Panc1 (cell line): ENCODE results near the gene MAP3K7. TPM values are rescaled to one million over a fixed set of nuclear protein-coding genes. Genes with fewer than 3 reads are reported as not detected.
"Not testable (repeated sequence)": the region's sequence is repeated elsewhere in the genome, so short reads cannot be mapped to it uniquely, and the experiment has no call there.

Source experiments
- ATAC-seq: fragments of 200-7000 bp; cut with Tn5 transposase; 2 replicates; pipeline ENCODE4 v1.9.1; 2020; ENCODE audit warnings: mild to moderate bottlenecking, moderate library complexity
- BruUV-seq: library from RNA; stranded (reverse); fragments of 400-500 nt; replicated peaks from 2 replicates; lab custom pipeline; 2021; lab: Mats Ljungman, UMichigan
- CTCF ChIA-PET: fragments of 300-600 bp; sonication (Branson Sonifier 250); formaldehyde crosslinking; loops from one replicate; lab custom pipeline; 2022; ENCODE audit warnings: antibody characterized with exemption; lab: Charles Lee
- POLR2A ChIA-PET: fragments of 300-600 bp; sonication (Branson Sonifier 250); formaldehyde crosslinking; loops from one replicate; lab custom pipeline; 2022; ENCODE audit warnings: antibody characterized with exemption; lab: Charles Lee
- DNase-seq: peaks from one replicate; pipeline ENCODE4 v3.0.0-alpha.2; 2010; ENCODE audit warnings: low read depth, low spot score
- H3K27ac ChIP-seq: 2 replicates; pipeline ENCODE4 v1.5.1; 2011; ENCODE audit warnings: mild to moderate bottlenecking, low read length, inconsistent platforms
- H3K27me3 ChIP-seq: fragments of 200-500 bp; sonication (Bioruptor generic); 2 replicates; pipeline ENCODE4 v1.6.0; 2014; ENCODE audit warnings: low read length, inconsistent platforms; ENCODE audit not compliant: control insufficient read depth, insufficient read depth
- H3K36me3 ChIP-seq: fragments of 200-500 bp; sonication (Bioruptor generic); 2 replicates; pipeline ENCODE4 v1.5.1; 2014; ENCODE audit warnings: inconsistent platforms, mild to moderate bottlenecking, low read length, moderate library complexity; ENCODE audit not compliant: control insufficient read depth, insufficient read depth
- H3K4me1 ChIP-seq: 2 replicates; pipeline ENCODE4 v1.5.1; 2011; ENCODE audit warnings: inconsistent platforms, mild to moderate bottlenecking, low read length, moderate library complexity; ENCODE audit not compliant: control insufficient read depth, insufficient read depth
- H3K4me3 ChIP-seq, 2 experiments: 2 replicates each; pipeline ENCODE4 v1.5.1; 2011 to 2012; ENCODE audit warnings: low read depth in 2 of 2, low read length in 2 of 2, mild to moderate bottlenecking in 2 of 2, inconsistent platforms in 1 of 2, moderate library complexity in 1 of 2
- H3K9me3 ChIP-seq: fragments of 200-500 bp; sonication (Bioruptor generic); 2 replicates; pipeline ENCODE4 v1.5.1; 2014; ENCODE audit warnings: low read depth, mild to moderate bottlenecking, inconsistent platforms, low read length, moderate library complexity; ENCODE audit not compliant: control insufficient read depth, insufficient read depth
- POLR2AphosphoS5 ChIP-seq: IDR thresholded peaks from 2 replicates; pipeline ENCODE4 v1.6.1; 2012; ENCODE audit warnings: mild to moderate bottlenecking, low read depth, low read length, moderate library complexity
- SIN3A ChIP-seq: IDR thresholded peaks from 2 replicates; pipeline ENCODE4 v1.6.1; 2012; ENCODE audit warnings: low read depth, mild to moderate bottlenecking, low read length, moderate library complexity, borderline replicate concordance; ENCODE audit not compliant: insufficient read depth
- TCF7L2 ChIP-seq: IDR thresholded peaks from 2 replicates; pipeline ENCODE4 v1.6.1; 2011; ENCODE audit warnings: mild to moderate bottlenecking, low read depth, low read length, inconsistent platforms
- in situ Hi-C: cut with HindIII; loops from 2 replicates; pipeline ENCODE4 v1.10.0; 2016; ENCODE audit warnings: low sequenced_read_pairs, low pct_unique_long_range_greater_than_20kb
- intact Hi-C: fragments of 100-400 bp; cut with micrococcal nuclease; formaldehyde crosslinking; loops from one replicate; pipeline ENCODE4 v1.10.0; 2022; ENCODE audit not compliant: unreplicated experiment
- total RNA-seq: library from RNA; stranded (reverse); gene quantifications from one replicate; pipeline ENCODE4 v1.2.1, GENCODE V29; 2021; ENCODE audit not compliant: unreplicated experiment
- TF ChIP-seq, protein P1 (sequence below), 2 experiments: IDR thresholded peaks; 2 replicates each; pipeline ENCODE4 v1.6.1; 2011 to 2012; ENCODE audit warnings: low read depth in 2 of 2, control low read depth in 1 of 2, low read length in 1 of 2, mild to moderate bottlenecking in 1 of 2, moderate library complexity in 1 of 2; ENCODE audit not compliant: insufficient read depth in 1 of 2
- TF ChIP-seq, protein P2 (sequence below): fragments of 450-650 bp; IDR thresholded peaks from 2 replicates; pipeline ENCODE4 v1.5.1; 2017; ENCODE audit warnings: mild to moderate bottlenecking

The MAP3K7 gene
- total RNA-seq, 1 experiment from 2014 or later: 33.1 TPM

DNA sequence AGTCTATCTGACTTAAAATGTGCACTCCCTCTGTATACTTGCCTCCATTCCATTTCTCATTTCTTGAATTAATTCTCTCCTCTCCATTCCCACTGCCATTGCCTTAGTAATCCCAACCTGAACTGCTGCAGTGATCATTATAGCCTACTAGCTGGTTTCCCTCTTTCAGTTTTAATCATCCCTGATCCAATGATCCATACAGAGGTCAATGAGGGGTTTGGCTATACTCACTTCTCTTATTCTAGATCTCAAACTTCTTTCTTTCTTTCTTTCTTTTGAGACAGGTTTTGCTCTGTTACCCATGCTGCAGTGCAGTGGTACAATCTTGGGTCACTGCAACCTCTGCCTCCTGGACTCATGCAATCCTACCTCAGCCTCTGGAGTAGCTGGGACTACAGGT lies 17.6 kb downstream of the MAP3K7 start:
- H3K9me3 ChIP-seq: no peaks in the 10 kb centered on the region
- intact Hi-C loops (no loop called here), in situ Hi-C loops (no loop called here)
- no peak overlapping the region for H3K4me3 ChIP-seq
- ChIA-PET POLR2A (no interaction called here), CTCF (no interaction called here)
- no peak for TF ChIP-seq SIN3A
- TF ChIP-seq, protein P1, sequence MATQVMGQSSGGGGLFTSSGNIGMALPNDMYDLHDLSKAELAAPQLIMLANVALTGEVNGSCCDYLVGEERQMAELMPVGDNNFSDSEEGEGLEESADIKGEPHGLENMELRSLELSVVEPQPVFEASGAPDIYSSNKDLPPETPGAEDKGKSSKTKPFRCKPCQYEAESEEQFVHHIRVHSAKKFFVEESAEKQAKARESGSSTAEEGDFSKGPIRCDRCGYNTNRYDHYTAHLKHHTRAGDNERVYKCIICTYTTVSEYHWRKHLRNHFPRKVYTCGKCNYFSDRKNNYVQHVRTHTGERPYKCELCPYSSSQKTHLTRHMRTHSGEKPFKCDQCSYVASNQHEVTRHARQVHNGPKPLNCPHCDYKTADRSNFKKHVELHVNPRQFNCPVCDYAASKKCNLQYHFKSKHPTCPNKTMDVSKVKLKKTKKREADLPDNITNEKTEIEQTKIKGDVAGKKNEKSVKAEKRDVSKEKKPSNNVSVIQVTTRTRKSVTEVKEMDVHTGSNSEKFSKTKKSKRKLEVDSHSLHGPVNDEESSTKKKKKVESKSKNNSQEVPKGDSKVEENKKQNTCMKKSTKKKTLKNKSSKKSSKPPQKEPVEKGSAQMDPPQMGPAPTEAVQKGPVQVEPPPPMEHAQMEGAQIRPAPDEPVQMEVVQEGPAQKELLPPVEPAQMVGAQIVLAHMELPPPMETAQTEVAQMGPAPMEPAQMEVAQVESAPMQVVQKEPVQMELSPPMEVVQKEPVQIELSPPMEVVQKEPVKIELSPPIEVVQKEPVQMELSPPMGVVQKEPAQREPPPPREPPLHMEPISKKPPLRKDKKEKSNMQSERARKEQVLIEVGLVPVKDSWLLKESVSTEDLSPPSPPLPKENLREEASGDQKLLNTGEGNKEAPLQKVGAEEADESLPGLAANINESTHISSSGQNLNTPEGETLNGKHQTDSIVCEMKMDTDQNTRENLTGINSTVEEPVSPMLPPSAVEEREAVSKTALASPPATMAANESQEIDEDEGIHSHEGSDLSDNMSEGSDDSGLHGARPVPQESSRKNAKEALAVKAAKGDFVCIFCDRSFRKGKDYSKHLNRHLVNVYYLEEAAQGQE (IDR thresholded peaks at IDR 0.05; ENCODE audit: insufficient read depth in 1 of 2, low read depth in 2 of 2, low read length in 1 of 2): no peak
- TF ChIP-seq TCF7L2: no peak
- TF ChIP-seq POLR2AphosphoS5: no peak
- TF ChIP-seq, protein P2, sequence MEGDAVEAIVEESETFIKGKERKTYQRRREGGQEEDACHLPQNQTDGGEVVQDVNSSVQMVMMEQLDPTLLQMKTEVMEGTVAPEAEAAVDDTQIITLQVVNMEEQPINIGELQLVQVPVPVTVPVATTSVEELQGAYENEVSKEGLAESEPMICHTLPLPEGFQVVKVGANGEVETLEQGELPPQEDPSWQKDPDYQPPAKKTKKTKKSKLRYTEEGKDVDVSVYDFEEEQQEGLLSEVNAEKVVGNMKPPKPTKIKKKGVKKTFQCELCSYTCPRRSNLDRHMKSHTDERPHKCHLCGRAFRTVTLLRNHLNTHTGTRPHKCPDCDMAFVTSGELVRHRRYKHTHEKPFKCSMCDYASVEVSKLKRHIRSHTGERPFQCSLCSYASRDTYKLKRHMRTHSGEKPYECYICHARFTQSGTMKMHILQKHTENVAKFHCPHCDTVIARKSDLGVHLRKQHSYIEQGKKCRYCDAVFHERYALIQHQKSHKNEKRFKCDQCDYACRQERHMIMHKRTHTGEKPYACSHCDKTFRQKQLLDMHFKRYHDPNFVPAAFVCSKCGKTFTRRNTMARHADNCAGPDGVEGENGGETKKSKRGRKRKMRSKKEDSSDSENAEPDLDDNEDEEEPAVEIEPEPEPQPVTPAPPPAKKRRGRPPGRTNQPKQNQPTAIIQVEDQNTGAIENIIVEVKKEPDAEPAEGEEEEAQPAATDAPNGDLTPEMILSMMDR: no peak
- no peak overlapping the region for H3K27ac ChIP-seq
- H3K27me3 ChIP-seq: no peaks in the 10 kb centered on the region
- DNase-seq: no peak
- ATAC-seq: no peak
- no peaks in the 10 kb centered on the region for H3K4me1 ChIP-seq
- H3K36me3 ChIP-seq: peaks cover 2% of the 10 kb centered on the region; the same call in 1 of the 2 replicates
- no TSS peak for BruUV-seq

DNA sequence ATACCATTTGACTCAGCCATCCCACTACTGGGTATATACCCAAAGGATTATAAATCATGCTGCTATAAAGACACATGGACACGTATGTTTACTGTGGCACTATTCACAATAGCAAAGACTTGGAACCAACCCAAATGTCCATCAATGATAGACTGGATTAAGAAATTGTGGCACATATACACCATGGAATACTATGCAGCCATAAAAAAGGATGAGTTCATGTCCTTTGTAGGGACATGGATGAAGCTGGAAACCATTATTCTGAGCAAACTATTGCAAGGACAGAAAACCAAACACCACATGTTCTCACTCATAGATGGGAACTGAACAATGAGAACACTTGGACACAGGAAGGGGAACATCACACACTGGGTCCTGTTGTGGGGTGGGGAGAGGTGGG lies 19.2 kb downstream of the MAP3K7 start:
- H3K27ac ChIP-seq, H3K4me3 ChIP-seq, in situ Hi-C loops, intact Hi-C loops, ATAC-seq, H3K4me1 ChIP-seq, H3K36me3 ChIP-seq, H3K27me3 ChIP-seq, DNase-seq, BruUV-seq, CTCF ChIA-PET, POLR2A ChIA-PET, H3K9me3 ChIP-seq: not testable (repeated sequence)

DNA sequence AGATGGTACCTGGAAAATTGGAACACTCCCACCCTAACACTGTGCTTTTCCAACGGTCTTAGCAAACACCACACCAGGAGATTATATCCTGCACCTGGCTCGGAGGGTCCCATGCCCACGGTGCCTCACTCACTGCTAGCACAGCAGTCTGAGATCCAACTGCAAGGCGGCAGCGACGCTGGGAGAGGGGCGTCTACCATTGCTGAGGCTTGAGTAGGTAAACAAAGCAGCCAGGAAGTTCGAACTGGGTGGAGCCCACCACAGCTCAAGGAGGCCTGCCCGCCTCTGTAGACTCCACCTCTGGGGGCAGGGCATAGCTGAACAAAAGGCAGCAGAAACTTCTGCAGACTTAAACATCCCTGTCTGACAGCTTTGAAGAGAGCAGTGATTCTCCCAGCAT lies 24.5 kb downstream of the MAP3K7 start:
- H3K9me3 ChIP-seq, H3K27me3 ChIP-seq, in situ Hi-C loops, DNase-seq, CTCF ChIA-PET, ATAC-seq, POLR2A ChIA-PET, H3K4me1 ChIP-seq, intact Hi-C loops, H3K27ac ChIP-seq, BruUV-seq, H3K4me3 ChIP-seq: not testable (repeated sequence)
- H3K36me3 ChIP-seq: peaks cover 20% of the 10 kb centered on the region
